Upper lobe of left lung (tissue), 4 donors: Measurements from ENCODE around the gene PTPN12.

ENCODE experiments used
- CTCF ChIP-seq, 6 experiments: fragments of 450-650 bp in 4 of 6; fragments of 200-600 bp in 2 of 6; sonication (generic) in 2 of 6; IDR thresholded peaks; one replicate each; pipeline ENCODE4 v1.5.1; 2016 to 2019; ENCODE audit warnings: antibody characterized with exemption in 6 of 6
- EP300 ChIP-seq, 4 donors: sonication (generic); formaldehyde crosslinking; IDR thresholded peaks; one replicate each; pipeline ENCODE4 v1.5.1; 2017; ENCODE audit warnings: antibody characterized with exemption in 4 of 4, control low read depth in 2 of 4
- POLR2A ChIP-seq, 4 donors: fragments of 450-650 bp; IDR thresholded peaks; one replicate each; pipeline ENCODE4 v1.5.1; 2016 to 2017; ENCODE audit warnings: antibody characterized with exemption in 4 of 4, mild to moderate bottlenecking in 2 of 4
- POLR2AphosphoS5 ChIP-seq, 2 donors: sonication (generic); formaldehyde crosslinking; IDR thresholded peaks; one replicate each; pipeline ENCODE4 v1.5.1; 2017; ENCODE audit warnings: antibody characterized with exemption in 2 of 2

DNA sequence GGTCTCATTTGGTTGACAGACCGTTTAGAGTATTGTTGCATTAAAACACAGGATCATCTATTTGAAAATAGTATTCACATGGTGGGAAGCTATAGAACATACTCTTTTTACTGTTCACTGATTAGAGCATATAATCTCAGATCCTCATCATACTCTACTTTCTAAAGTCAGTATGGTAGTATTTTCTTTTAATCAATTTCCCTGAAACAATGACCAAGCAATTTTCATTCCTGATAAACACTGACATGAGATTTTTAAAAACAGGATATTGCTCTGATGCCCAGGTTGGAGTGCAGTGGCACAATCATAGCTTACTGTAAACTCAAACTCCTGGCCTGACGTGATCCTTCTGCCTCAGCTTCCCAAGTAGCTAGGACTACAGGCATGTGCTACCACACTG lies 63.9 kb downstream of the PTPN12 start:
- no peak for TF ChIP-seq POLR2A (IDR thresholded peaks at IDR 0.05)
- TF ChIP-seq CTCF (IDR thresholded peaks at IDR 0.05): no peak
- TF ChIP-seq POLR2AphosphoS5 (IDR thresholded peaks at IDR 0.05): no peak
- TF ChIP-seq EP300 (IDR thresholded peaks at IDR 0.05): no peak
